Measurements from ENCODE around the gene SNX20.

SNX20 gene

DNA sequence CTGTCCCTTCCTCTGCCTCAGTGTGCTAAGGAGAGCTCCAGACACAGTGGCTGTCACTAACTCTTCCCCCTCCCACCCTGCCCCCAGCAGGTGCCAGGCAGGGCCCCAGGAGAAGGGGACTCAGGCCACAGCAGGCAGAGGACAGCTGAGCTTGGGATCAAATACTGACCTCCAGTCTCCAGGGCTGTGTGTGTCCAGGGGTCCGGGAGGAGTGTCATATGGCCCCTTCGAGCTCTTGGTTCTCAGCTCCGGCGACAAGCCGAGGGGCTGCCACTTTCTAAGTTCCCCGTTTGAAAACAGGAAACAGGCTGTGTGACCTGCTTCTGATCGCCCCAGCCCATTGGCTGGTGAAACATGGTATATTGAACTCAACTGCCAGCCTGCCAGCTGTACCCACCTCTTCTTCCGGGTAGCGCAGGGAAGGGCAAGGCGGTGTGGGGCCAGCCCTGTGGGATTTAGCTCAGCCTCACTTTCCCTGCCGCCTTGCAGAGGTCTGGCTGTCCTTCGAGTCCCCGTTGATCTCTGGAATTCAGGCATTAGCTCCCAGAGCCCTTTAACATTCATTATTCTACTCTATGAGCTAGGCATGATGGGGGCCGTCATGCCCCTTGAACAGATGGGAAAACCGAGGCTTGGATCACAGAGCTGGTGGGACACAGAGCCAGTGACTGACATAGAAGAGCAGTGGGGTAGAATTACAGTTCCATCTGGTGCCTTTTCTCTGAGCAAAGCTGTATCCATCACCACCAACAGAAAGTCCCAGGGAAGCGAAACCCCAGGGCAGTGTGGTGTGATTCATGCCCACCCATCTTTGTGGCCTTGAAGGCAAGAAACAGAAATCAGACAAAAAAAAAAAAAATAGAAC is at the start of gene SNX20:
SNX20 (minus strand) TSS at position 292 of the 865 bp plus-strand sequence. CDS start 3,786 bp downstream, outside the sequence.
- DNase-seq, result peak; percentile 63

DNA sequence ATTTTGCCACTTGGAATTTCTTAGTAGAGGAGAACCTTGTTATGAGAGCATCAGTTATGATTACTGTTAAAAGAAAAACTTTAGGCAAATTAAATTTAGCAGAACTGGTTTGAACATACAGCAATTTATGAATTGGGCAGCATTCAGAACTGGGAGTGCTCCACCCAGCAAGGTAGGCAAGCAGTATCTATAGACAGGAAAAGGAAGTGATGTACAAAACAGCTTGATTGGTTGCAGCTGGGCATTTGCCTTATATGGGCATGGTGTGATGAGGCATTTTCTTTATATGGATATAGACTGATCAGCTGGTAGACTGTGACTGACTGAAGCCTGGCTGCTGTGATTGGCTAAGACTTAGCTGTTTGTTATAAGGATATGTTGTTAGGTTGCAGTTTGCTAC is 43.2 kb upstream of the SNX20 start:
- no peak for DNase-seq

DNA sequence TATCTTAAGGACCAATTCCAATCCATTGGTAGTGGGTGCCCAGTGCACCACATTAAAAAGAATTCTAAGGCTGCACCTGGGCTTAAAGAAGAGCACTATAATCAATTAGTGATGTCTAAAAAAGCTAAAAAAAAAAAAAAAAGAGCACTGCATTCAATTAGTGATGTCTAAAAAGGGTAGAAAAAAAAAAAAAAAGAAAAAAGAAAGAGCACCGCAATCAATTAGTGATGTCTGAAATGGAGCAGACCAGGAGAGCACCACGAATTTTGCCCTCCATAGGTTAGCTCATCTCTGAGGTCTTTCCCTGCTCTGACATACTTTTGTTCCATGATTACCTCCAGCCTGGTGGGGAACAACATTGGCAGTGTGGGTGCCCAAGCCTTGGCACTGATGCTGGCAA is 41.8 kb upstream of the SNX20 start:
- DNase-seq, result no peak

- DNase-seq, result no peak
Measured at GRCh38 chr16:50722405-50722737, 41.3 kb upstream of the SNX20 start.

- no peak for DNase-seq
Measured at GRCh38 chr16:50721549-50722404, 40.7 kb upstream of the SNX20 start.

GRCh38 chr16:50719401-50720337 is 38.6 kb upstream of the SNX20 start:
- DNase-seq, result no peak

DNA sequence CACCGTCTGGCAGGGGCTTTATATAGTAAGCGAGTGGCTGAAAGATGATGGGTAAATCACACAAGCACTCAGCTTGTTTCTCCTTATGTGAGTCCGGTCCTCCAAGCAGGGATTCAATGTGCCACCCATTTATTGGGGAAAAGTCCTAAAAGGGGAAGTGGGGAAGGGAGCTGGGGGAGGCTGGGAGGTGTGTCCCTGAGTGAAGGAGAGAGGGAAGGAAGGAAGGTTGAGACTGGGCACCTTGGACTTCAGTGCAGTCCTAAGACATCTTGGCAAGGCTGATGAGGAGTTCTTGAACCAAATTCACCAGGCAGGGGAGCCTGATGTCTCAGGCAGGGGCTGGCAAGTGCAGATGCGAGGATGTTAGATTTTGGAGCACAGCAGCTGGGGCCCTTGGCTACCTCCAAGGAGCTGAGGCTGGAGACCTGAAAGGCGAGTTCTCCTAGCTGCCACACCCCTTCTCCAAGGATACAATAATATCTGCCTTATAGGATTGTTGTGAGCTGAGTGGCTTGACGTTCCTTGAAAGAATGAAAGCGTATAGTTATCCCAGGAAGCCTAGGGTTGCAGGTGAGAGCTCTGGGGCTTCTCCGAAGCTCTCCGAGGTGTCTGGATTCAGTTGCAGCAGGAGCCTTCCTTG is 37.8 kb upstream of the SNX20 start:
- DNase-seq, result no peak

- no peak for DNase-seq
Measured at GRCh38 chr16:50718061-50718760, 37.1 kb upstream of the SNX20 start.

GRCh38 chr16:50717494-50717893 is 36.4 kb upstream of the SNX20 start:
- DNase-seq, result no peak

- no peak for DNase-seq
Measured at GRCh38 chr16:50717091-50717490, 36.0 kb upstream of the SNX20 start.

DNA sequence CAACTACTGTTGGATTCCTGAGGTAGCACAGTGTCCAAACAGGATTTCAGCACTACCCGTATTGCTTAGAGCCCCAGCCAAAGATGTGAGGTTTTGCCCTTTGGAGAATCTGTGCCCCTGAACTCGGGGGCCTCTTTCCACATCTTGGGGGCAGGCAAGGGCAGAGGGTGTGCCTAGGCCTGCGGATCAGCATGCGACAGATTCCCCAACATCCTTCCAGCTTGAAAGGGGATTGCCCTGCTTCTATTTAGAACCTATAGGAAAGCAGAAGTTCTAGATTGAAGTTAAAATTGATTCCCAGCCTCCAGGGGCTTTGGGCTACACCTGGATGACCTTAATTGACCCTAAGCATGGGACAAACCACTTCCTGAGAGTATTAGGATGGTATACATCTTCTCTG is 31.8 kb upstream of the SNX20 start:
- DNase-seq, result no peak

GRCh38 chr16:50712560-50712898 is 31.4 kb upstream of the SNX20 start:
- DNase-seq, result no peak

GRCh38 chr16:50711862-50712559 is 30.9 kb upstream of the SNX20 start:
- DNase-seq, result peak; percentile 82

- no peak for DNase-seq
Measured at GRCh38 chr16:50711040-50711439, 29.9 kb upstream of the SNX20 start.

DNA sequence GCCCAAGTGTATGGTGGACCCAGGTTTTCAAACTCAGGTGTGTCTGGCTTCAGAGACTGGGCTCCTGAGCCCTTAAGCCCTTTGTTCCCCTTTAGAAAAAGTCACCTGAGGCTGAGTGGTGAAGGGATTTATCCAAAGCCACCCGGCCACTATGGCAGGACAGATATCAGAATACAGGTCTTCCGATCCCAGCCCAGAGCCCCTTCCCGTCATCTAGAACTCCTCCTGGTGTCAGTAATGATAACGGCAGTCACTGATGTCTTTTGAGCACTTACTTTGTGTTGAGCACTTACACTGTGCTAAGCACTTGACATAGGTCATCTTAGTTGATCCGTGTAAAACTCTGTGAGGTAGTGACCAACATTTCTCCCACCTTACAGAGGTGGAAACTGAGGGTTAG is 28.9 kb upstream of the SNX20 start:
- DNase-seq, result no peak

DNA sequence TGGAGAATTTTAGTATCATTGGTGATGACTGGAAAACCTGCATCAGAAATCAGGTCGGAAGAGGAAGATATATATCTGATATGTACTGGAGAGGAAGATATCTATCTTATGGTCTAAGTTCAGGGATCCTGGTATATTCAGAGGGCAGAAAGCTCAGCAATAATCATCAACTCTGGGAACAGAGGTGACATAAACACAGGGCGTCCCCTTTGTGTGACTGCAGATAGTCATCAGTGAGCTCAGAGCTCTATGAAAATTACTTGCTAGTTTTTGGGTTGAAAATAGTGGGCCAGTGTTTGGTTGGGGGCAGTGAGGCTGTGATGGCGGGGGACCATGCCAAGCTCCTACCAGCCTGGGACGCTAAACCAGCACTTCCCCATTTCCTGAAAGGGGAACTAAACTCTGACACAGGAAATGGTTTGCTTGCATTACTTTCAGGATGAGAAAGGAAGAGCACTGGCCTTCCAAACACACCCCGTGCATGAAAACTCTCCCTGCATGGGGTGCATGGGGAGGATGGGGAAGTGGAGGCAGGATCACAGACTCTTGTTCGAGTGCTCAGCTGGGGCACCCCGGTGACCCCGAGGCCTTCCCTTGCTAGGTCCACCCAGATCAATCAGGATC is 28.1 kb upstream of the SNX20 start:
- no peak for DNase-seq

DNA sequence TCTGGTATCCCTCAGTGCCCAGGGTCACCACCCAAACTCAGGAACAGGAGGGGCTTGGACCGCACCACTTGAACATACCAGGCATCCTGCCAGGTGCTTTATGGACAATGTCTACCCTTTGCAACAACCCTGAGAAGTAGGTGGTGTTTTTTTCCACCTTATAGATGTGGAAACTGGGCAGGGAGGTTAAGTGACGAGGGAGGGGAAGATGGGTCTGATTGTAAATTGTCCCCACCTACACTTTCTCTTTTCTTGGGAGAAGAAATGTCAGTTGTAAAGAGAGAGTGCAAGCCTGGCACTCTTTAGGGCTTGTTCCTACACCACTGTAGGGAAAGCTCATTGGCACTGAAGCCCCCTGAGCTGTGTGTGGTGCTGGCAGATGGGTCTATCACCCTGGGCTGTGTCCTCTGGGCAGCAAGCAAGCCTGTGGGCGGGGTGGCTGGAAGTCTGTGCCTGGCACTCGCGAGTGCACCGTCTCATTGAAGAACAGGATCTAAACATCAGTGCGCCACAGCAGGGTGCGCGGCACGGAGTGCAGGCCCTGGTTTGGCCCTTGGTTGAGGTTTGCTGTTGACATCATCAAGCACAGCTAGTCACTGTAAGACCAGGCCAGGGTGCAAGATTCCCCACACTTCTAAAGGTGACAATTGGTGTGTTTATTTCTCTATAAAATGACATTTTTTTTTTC is 27.4 kb upstream of the SNX20 start:
- DNase-seq, result no peak

GRCh38 chr16:50706250-50706649 is 25.1 kb upstream of the SNX20 start:
- no peak for DNase-seq

- no peak for DNase-seq
Measured at GRCh38 chr16:50705436-50706110, 24.5 kb upstream of the SNX20 start.

GRCh38 chr16:50704245-50704644 is 23.1 kb upstream of the SNX20 start:
- DNase-seq, result no peak

All from DMS 273 treated with DMSO at 0.1 percent for 48 hours (cell line).